Nephron progenitor cell (in vitro differentiated cells): ENCODE measurements around the gene SLC26A6.

Experiments
- DNase-seq: peaks from one replicate; pipeline ENCODE4 v3.0.0; 2021
- H3K27ac Mint-ChIP-seq: 2 replicates; pipeline ENCODE4 v1.8.0; 2021; ENCODE audit warnings: mild to moderate bottlenecking, moderate library complexity, mixed read lengths
- H3K27me3 Mint-ChIP-seq: 2 replicates; pipeline ENCODE4 v1.8.0; 2021; ENCODE audit warnings: mild to moderate bottlenecking, low read depth, mixed read lengths; ENCODE audit not compliant: poor library complexity
- H3K36me3 Mint-ChIP-seq: 2 replicates; pipeline ENCODE4 v1.8.0; 2021; ENCODE audit warnings: low read depth, mixed read lengths
- H3K4me1 Mint-ChIP-seq: 2 replicates; pipeline ENCODE4 v1.8.0; 2021; ENCODE audit warnings: mixed read lengths
- H3K4me3 Mint-ChIP-seq: 2 replicates; pipeline ENCODE4 v1.8.0; 2021; ENCODE audit warnings: mild to moderate bottlenecking, moderate library complexity, mixed read lengths
- H3K9me3 Mint-ChIP-seq: 2 replicates; pipeline ENCODE4 v1.8.0; 2021; ENCODE audit warnings: mild to moderate bottlenecking, moderate library complexity, mixed read lengths
- TF ChIP-seq, protein P1 (sequence below): fragments of 200-600 bp; sonication (generic); IDR thresholded peaks from 2 replicates; pipeline ENCODE4 v1.5.0; 2021; ENCODE audit warnings: antibody characterized with exemption

Gene SLC26A6

DNA sequence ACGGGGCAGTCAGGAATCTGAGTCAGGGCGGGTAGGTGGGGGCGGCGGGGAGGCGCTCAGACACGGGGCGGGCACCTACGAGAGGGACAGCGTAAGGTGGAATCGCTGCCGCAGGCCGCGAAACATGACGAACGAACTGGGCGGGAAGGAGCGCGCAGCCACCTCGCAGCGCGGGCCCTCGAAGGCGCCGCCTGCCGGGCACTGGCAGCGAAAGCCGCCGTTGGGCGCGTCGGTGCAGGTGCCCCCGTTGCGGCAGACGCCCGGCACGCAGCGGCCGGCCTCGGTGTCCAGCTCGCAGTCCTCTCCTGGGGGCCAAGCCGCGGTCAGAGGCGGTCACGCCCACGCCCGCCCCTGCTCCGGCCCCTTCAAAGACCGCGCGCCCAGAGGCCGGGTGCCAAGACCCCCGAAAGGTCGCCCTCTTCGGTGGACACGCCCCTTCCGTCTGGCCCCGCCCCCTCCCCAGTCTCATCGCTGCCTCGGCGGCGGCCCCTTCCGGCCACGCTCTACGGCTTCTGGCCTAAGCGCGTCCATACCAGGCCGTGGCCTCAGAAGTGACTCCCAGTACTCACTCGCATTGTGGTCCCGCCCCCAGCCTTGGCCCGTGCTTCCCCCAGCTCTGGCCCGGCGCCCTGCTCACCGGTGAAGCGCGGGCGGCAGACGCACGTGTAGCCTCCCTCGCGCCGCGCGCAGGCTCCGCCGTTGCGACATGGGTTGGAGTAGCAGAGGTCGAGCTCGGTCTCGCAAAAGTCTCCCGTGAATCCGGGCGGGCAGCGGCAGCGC is 21.0 kb upstream of the SLC26A6 start:
- TF ChIP-seq, protein P1, sequence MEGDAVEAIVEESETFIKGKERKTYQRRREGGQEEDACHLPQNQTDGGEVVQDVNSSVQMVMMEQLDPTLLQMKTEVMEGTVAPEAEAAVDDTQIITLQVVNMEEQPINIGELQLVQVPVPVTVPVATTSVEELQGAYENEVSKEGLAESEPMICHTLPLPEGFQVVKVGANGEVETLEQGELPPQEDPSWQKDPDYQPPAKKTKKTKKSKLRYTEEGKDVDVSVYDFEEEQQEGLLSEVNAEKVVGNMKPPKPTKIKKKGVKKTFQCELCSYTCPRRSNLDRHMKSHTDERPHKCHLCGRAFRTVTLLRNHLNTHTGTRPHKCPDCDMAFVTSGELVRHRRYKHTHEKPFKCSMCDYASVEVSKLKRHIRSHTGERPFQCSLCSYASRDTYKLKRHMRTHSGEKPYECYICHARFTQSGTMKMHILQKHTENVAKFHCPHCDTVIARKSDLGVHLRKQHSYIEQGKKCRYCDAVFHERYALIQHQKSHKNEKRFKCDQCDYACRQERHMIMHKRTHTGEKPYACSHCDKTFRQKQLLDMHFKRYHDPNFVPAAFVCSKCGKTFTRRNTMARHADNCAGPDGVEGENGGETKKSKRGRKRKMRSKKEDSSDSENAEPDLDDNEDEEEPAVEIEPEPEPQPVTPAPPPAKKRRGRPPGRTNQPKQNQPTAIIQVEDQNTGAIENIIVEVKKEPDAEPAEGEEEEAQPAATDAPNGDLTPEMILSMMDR: peak; percentile 61
- Mint-ChIP-seq H3K36me3 (peaks cover 45% of the 10 kb centered on the region), H3K4me1 (peaks cover 34% of the 10 kb centered on the region), H3K27me3 (peaks cover 13% of the 10 kb centered on the region), H3K4me3 (peak overlapping the region; percentile 61), H3K9me3 (peaks cover 4% of the 10 kb centered on the region), H3K27ac (no peak overlapping the region)
- peak; percentile 95 for DNase-seq

DNA sequence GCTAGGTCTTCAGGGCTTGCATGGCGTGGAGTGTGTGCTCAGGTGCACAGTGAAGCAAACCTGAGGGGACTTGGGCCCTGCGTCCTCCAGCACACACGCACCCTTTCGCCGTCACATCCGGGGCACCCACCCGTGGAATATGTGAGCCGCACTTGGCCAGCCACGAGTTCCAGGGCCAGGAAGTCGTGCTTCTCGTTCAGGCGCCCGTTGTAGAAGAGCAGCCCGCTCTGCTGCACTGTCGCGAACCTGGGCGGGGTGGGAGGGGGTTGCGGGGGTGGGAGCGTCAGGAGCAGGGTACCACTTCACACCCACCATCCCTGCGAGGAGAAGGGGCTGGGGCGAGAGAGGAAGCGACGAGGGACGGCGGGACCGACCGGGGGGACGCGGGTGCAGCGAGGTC is 20.3 kb upstream of the SLC26A6 start:
- H3K36me3 Mint-ChIP-seq: peaks cover 50% of the 10 kb centered on the region
- H3K27ac Mint-ChIP-seq: no peak overlapping the region
- no peak for DNase-seq
- H3K4me1 Mint-ChIP-seq: peaks cover 41% of the 10 kb centered on the region
- H3K9me3 Mint-ChIP-seq: peaks cover 4% of the 10 kb centered on the region
- TF ChIP-seq, protein P1: no peak
- peak overlapping the region; percentile 69 for H3K4me3 Mint-ChIP-seq
- H3K27me3 Mint-ChIP-seq: peaks cover 13% of the 10 kb centered on the region

DNA sequence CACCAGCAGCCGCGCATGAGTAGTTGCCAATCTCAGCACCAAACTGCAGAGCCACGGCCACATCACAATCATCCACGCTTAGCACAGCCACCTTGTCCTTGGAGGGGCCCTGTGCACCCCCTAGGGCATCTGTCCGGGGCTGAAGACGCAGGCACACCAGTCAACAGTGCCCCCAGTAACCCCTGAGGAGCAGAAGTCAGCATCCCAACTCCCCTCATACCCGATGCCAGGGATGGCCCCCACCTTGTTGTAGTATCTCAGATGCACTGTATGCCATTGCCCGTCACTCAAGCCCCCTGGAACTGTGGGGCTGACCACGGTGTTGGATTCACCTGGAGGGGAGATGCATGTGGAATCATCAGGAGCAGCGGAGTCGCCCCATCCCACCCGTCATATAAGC is 19.8 kb upstream of the SLC26A6 start:
- no peak for DNase-seq
- peaks cover 41% of the 10 kb centered on the region for H3K4me1 Mint-ChIP-seq
- H3K36me3 Mint-ChIP-seq: peaks cover 45% of the 10 kb centered on the region
- peaks cover 4% of the 10 kb centered on the region for H3K9me3 Mint-ChIP-seq
- peak overlapping the region; percentile 69 for H3K4me3 Mint-ChIP-seq
- no peak overlapping the region for H3K27ac Mint-ChIP-seq
- TF ChIP-seq, protein P1: no peak
- peaks cover 13% of the 10 kb centered on the region for H3K27me3 Mint-ChIP-seq

DNA sequence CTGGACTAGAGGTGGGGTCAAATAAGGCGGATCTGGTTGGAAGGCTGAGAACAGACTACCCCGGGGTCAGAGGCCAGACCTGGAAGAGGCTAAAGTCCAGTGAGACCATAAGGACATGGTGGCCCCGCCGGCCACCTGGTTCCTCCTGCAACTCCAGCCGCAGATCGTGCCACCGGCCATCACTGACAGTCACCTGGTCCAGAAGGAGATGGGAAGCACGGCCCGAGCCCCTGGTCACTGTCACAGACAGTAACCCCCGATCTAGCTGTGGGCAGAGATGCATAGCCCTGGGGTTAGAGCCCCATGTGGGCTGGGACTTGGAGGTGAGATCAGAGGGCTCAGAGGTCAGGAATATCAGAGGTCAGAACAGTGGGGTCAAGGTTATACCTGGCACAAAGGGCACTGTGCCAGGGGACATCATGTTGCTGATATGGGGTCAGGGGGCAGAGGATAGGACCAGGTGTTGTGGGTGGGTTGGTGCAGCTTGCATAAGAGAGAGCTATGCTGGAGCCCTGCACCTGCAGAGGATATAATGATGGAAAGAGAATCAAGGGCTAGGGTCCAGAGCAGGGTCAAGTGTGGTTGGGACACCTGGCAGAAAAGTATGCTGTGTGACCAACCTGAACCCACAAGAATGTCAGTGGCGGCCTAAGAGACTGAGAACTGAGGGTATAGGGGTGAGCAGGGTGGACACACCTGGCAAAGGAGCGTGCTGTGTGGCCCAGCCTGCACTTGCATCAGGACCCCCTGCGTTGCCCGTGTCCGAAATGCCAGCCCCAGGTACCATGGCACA is 17.9 kb upstream of the SLC26A6 start:
- Mint-ChIP-seq H3K4me3 (no peak overlapping the region), H3K9me3 (no peaks in the 10 kb centered on the region)

DNA sequence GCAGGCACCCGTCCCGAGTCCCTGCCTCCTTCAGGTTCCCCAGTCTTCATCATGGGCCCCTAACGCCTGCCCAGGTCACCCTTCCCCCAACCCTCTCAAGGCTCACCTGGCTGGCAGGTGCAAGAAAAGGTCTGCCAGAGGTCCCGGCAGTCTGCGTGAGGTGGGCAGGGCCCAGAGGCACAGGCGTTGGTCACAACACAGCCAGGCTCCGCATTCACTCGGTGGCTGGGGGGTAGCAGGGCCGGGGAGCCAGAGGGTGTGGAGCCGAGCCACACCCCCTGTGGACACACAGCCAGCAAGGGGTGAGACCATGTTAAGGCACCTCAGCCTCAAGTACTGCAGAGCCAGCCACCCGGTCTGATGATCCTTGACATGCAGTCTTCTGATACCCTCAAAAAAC is 16.5 kb upstream of the SLC26A6 start:
- peaks cover 13% of the 10 kb centered on the region for H3K27me3 Mint-ChIP-seq
- TF ChIP-seq, protein P1: no peak
- no peak for DNase-seq
- no peaks in the 10 kb centered on the region for H3K9me3 Mint-ChIP-seq
- peaks cover 19% of the 10 kb centered on the region for H3K36me3 Mint-ChIP-seq
- no peak overlapping the region for H3K4me3 Mint-ChIP-seq
- peaks cover 41% of the 10 kb centered on the region for H3K4me1 Mint-ChIP-seq
- peak overlapping the region; percentile 88 for H3K27ac Mint-ChIP-seq

More for the DNA sequence above, 17.9 kb upstream of the SLC26A6 start:
- Mint-ChIP-seq H3K36me3 (peaks cover 26% of the 10 kb centered on the region), H3K4me1 (peaks cover 41% of the 10 kb centered on the region), H3K27ac (no peak overlapping the region), H3K27me3 (peaks cover 13% of the 10 kb centered on the region)
- TF ChIP-seq, protein P1: no peak
- DNase-seq: no peak
